ENCODE measurements around the gene NFATC1.

GRCh38 chr18:79531386-79531785 lies 135.7 kb downstream of the NFATC1 start:
- TF ChIP-seq POLR2AphosphoS5 (IDR thresholded peaks at IDR 0.05; ENCODE audit: low read depth, low read length), result no peak
- no peak for TF ChIP-seq TAF1 (IDR thresholded peaks at IDR 0.05; ENCODE audit: borderline replicate concordance, insufficient read depth, low read length)
- no peak for TF ChIP-seq SIN3A (IDR thresholded peaks at IDR 0.05; ENCODE audit: borderline replicate concordance, insufficient read depth, low read length)
- TF ChIP-seq REST (IDR thresholded peaks at IDR 0.05; ENCODE audit: insufficient read depth in 1 of 2, low read depth in 2 of 2, low read length in 2 of 2), result no peak
